Panc1 (cell line): Measurements from ENCODE around the gene CRELD2.

Experiments used
- CTCF ChIP-seq: fragments of 450-650 bp; IDR thresholded peaks from 2 replicates; pipeline ENCODE4 v1.5.1; 2017; ENCODE audit warnings: mild to moderate bottlenecking
- POLR2AphosphoS5 ChIP-seq: IDR thresholded peaks from 2 replicates; pipeline ENCODE4 v1.6.1; 2012; ENCODE audit warnings: mild to moderate bottlenecking, low read depth, low read length, moderate library complexity
- REST ChIP-seq, 2 experiments: IDR thresholded peaks; 2 replicates each; pipeline ENCODE4 v1.6.1; 2011 to 2012; ENCODE audit warnings: low read depth in 2 of 2, control low read depth in 1 of 2, low read length in 1 of 2, mild to moderate bottlenecking in 1 of 2, moderate library complexity in 1 of 2; ENCODE audit not compliant: insufficient read depth in 1 of 2
- SIN3A ChIP-seq: IDR thresholded peaks from 2 replicates; pipeline ENCODE4 v1.6.1; 2012; ENCODE audit warnings: low read depth, mild to moderate bottlenecking, low read length, moderate library complexity, borderline replicate concordance; ENCODE audit not compliant: insufficient read depth
- TCF7L2 ChIP-seq: IDR thresholded peaks from 2 replicates; pipeline ENCODE4 v1.6.1; 2011; ENCODE audit warnings: mild to moderate bottlenecking, low read depth, low read length, inconsistent platforms

DNA sequence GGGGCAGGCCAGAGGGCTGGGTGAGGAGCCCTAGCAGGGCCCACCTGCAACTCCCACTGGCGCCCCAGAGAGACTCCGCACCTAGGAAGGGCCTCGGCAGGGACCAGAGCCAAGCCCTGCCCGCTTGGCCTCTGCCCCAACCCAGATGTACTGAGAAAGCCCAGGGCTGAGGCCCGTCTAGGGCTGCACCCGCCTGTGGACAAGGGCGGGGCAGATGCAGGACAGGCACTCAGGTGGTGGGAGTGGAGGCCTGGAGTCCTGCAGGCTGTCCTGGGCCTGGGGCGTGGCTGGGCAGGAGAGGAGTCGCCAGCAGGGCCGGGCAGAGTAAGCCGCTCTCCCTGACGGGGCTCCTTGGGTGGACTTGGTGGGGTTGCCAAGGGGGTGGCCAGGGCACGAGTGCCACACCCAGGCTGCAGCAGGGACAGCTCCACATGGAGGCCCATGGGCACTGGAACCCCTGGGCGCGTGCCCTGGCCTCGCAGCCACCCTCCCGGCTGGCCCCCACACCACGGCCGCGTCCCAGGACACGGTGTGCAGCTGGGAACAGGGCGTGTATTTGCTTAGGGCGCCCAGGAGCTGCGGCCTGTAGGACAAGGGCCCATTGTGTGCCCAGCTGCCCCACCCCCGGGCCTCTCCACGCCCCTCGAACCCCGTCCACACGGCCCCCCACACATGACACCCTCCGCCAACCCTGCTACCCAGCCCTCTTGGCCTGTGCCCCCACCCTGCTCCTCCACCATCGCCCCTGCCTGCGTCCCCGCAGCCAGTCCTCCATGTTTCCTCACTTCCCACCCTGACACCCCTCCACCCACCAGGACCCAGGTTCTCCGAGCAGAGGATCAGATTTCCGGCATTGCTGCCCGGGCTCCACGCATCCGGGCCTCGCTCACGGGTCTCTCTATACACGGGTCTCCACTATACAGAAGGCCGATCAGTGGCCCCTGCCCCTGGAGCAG is 30.8 kb downstream of the CRELD2 start:
- TF ChIP-seq CTCF = no peak
- TF ChIP-seq POLR2AphosphoS5 = no peak
- no peak for TF ChIP-seq SIN3A
- TF ChIP-seq TCF7L2 = no peak
- no peak for TF ChIP-seq REST (IDR thresholded peaks at IDR 0.05; ENCODE audit: insufficient read depth in 1 of 2, low read depth in 2 of 2, low read length in 1 of 2)
